ENCODE measurements around the gene LYRM4.

LYRM4 gene

DNA sequence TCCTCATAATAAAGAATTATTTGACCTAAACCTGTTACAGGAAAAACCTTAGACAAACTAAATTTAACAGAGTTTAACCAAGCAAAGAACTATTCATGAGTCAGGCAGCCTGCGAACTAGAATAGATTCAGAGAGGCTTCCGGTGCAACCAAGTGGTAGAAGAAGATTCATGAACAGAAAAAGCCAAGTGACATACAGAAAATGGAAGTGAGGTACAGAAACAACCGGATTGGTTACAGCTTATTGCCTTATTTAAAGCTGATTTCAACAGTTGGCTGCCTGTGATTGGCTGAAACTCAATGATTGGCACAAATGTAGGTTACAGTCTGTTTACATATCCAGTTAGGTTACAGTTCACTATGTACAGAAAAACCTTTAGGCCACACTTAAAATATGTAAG is 165.5 kb downstream of the LYRM4 start:
- DNase-seq (ENCODE audit: low spot score) = no peak

GRCh38 chr6:5094327-5094726 is 166.4 kb downstream of the LYRM4 start:
- DNase-seq (ENCODE audit: low spot score) = no peak

GRCh38 chr6:5093231-5094015 is 167.3 kb downstream of the LYRM4 start:
- no peak for DNase-seq (ENCODE audit: low spot score)

DNA sequence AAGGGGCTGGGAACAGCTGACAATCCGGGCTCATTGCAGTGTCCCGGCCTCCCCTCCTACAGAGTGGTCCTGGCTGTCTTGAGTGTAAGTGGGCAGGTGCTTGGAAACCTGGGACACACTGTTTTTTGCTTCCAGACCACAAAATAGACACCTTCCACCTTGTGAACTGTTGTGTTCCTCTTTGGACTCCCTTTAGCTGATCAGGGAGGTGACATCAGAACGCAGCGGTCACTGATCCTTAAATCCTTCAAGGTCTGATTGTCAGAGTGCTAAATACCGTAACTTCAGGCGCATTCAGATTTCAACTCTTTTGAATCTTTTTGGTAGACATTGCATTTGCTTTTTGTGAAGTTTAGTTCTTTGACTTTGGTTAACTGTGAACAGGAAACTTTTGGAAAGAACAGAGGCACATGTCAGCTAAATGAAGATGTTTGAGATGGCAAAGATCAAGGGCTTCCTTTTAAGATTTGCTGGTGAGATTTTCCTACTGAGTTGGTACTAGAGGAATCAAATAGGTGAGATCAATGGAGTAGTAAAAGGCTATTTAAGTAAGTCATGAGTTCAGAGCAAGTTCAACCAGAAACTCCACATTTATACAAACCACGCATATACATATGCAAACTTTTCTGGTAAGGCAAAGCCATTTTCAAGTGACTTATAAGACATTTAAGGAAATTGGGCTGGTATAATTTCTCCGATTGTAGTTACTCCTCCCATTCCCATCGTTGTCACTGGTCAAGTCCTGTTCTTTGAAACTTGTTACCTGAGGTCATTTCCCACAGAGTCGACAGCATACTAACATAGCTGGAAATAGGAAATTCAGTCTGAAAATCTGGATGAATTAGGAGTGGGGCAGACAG is 169.3 kb downstream of the LYRM4 start:
- DNase-seq (ENCODE audit: low spot score) = no peak

DNA sequence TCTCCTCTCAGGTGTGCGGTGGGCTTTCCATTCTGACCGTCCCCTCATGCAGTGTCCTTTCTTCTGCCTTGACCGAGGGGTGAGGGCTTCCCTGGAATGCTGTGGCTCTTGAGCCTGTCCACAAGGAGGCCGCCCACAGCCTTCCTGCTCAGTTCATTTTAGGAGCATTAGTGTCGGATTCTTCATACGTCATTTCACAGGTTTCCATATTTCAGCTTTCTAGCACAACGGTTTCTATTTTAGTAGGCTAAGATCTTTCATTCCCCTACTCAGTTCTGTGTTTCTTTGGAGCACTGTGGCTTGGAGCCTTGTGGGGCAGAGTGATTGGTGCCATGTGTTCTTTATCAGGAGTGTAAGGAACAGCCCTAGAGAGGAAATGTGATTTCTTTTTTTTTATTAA is 170.1 kb downstream of the LYRM4 start:
- no peak for DNase-seq (ENCODE audit: low spot score)

- no peak for DNase-seq (ENCODE audit: low spot score)
Observed at GRCh38 chr6:5089481-5090438, 171.0 kb downstream of the LYRM4 start.

DNA sequence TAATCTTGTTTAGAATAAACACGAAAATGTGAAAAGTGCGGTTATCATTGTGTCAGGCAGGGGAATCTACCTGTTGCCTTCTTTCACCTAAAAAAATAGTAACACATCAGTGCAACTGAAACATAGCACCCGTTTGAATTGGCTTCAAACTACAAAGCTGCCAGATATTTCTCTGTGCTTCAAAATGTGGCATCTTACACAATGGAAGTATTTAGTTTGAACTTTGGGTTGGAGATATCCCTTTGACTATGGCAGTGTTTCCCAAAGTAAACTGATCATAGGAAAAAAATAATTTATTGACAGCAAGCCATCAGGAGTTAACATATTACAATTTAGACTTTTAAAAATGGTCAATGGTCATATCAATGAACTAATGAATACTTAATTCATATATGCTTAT is 172.0 kb downstream of the LYRM4 start:
- no peak for DNase-seq (ENCODE audit: low spot score)

GRCh38 chr6:5087389-5087788 is 173.4 kb downstream of the LYRM4 start:
- no peak for DNase-seq (ENCODE audit: low spot score)

GRCh38 chr6:5086294-5086890 is 174.4 kb downstream of the LYRM4 start:
- no peak for DNase-seq (ENCODE audit: low spot score)

- no peak for DNase-seq (ENCODE audit: low spot score)
Observed at GRCh38 chr6:5085648-5086293, 175.0 kb downstream of the LYRM4 start.

DNA sequence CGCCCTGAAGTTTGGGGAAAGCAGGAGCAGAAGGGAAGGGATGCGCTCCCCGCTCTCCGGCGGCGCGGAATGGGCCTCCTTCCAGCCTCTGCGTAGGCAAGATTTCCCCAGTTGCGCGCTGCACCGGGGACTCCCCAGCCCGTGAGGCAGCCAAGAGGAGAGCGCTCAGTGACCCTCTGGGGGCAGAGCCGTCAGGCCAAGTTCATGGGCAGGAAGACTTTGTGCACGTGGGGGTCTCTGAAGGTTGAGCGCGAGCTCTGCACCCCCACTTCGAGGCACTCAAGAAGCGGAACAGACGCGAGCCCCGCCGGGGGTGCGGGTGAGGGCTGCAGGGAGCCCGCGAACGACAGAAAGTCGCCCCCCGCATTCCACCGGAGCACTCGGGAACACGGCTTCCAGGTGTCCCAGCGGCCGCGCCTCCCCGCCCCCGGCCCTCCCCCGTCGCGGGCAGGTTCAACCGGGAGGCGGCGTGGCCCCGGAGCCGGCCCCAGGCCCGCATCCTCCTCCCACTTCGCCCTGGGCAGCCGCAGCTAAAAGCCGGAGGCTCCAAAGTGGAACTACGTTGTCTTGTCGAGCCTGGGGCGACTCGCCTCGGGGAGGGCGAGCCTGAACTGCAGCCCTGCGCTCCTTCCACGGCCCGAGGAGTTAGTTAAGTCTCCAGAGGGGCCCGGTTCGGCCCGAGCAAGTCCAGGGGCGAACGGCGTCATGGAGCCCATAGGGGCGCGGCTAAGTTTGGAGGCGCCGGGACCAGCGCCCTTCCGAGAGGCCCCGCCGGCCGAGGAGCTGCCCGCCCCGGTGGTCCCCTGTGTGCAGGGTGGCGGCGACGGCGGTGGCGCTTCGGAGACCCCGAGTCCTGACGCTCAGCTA is 175.7 kb downstream of the LYRM4 start, which contains the start of gene PPP1R3G:
Gene PPP1R3G, plus strand, starts transcription at position 561 of the 867 bp plus-strand sequence. Its CDS starts 145 bp downstream, at position 706.
- no peak for DNase-seq (ENCODE audit: low spot score)

DNA sequence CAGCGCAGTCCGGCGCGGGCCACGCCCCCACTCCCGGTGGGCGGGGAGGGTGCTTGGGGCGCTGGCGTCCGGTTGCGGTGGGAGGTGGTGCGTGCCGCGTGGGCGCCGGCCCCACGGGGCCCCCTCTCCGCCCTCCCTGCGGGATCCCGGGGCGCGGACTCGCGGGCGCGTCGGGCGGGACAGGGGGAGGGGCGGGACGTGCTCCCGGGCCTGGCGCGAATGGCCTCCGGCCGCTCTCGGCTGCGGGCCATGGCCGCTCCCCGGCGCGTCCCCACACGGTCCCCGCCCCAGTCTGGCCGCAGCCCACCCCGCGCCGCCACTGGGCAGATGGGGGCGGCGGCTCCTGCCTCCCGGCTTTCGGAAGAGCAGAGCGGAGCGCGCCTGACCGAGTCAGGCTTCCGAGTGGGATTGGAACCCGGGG is 176.4 kb downstream of the LYRM4 start:
- DNase-seq (ENCODE audit: low spot score) = no peak

DNA sequence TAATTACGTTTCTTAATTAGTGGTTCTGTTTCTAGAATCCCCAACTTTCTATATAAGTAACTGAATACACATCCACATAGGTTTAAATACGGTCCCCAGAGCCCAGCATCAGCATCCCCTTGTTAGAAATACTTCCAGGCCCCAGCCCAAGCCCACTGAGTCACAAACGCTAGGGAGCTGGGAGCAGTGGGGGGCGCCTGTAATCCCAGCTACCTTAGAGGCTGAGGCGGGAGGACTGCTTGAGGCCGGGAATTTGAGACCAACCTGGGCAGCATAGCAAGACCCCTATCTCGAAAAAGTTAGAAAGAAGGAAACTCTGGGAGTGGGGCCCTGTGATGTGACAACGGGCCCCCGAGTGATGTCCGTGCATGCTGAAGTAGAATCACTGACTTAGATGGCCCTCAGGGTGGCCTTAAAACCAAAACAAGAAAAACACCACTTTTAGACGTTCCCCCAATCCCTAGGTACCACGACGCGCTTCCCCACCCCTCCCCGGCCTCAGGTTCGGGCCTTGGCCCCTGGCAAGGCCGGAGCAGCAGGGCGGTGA is 176.9 kb downstream of the LYRM4 start:
- DNase-seq (ENCODE audit: low spot score) = no peak

- no peak for DNase-seq (ENCODE audit: low spot score)
Observed at GRCh38 chr6:5083307-5083583, 177.5 kb downstream of the LYRM4 start.

GRCh38 chr6:5082487-5083306 is 178.1 kb downstream of the LYRM4 start:
- no peak for DNase-seq (ENCODE audit: low spot score)

- DNase-seq (ENCODE audit: low spot score) = no peak
Observed at GRCh38 chr6:5081955-5082354, 178.8 kb downstream of the LYRM4 start.

- DNase-seq (ENCODE audit: low spot score) = no peak
Observed at GRCh38 chr6:5081182-5081581, 179.6 kb downstream of the LYRM4 start.

DNA sequence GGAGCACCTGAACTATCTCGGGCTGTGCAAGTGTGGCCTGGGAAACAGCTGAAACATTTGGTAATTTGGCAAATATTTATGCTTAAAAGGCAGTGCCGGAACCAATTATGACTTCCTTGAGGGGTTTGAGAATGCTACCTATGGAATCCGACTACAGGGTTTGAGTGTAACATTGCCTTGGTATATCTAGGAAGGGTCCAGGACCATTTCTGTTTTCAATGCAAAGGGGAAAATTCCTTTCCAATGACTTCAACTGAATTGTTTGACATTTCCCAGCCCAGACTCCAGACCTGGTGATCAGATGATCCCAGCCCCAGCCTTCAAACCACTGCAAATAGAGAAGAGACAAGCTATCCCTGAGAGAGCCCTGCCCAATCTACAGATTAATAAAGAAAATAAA is 180.2 kb downstream of the LYRM4 start:
- DNase-seq (ENCODE audit: low spot score) = no peak

GRCh38 chr6:5079692-5080091 is 181.1 kb downstream of the LYRM4 start:
- DNase-seq (ENCODE audit: low spot score) = no peak
